Skeletal muscle satellite cell (primary cell): ENCODE measurements around the gene GPR35. TPM values are rescaled to one million over a fixed set of nuclear protein-coding genes. Genes with fewer than 3 reads are reported as not detected.

Source experiments
- small RNA-seq: library from RNA; depleted of rRNA; stranded (forward); fragments of <200 nt; gene quantifications from one replicate; pipeline ENCODE3, GENCODE V24; 2012

The GPR35 gene

Small RNAs within 50 kb of the gene (small RNA-seq; reads per million reads assigned to genes)
- not detected for gene AC011298.3
